KMS-11 (cell line): ENCODE measurements around the gene MYO16.

Source experiments
- H2AFZ ChIP-seq: fragments of 200-600 bp; sonication (generic); 2 replicates; pipeline ENCODE4 v1.6.1; 2016; ENCODE audit warnings: antibody characterized with exemption, mixed run types, low read depth
- H3K27ac ChIP-seq: fragments of 200-600 bp; sonication (generic); 2 replicates; pipeline ENCODE4 v1.6.1; 2016; ENCODE audit warnings: mild to moderate bottlenecking, mixed run types
- H3K27me3 ChIP-seq: fragments of 200-600 bp; sonication (generic); 2 replicates; pipeline ENCODE4 v1.6.1; 2017; ENCODE audit warnings: mild to moderate bottlenecking, low read depth, mixed run types, moderate library complexity; ENCODE audit not compliant: insufficient read depth
- H3K36me3 ChIP-seq: fragments of 200-600 bp; sonication (generic); 2 replicates; pipeline ENCODE4 v1.6.1; 2017; ENCODE audit warnings: mild to moderate bottlenecking, mixed run types; ENCODE audit not compliant: insufficient read depth
- H3K4me1 ChIP-seq: fragments of 200-600 bp; sonication (generic); 2 replicates; pipeline ENCODE4 v1.6.1; 2016; ENCODE audit warnings: mild to moderate bottlenecking, low read depth, mixed run types; ENCODE audit not compliant: poor library complexity, severe bottlenecking
- H3K4me2 ChIP-seq: fragments of 200-600 bp; sonication (generic); 2 replicates; pipeline ENCODE4 v1.7.0; 2016; ENCODE audit warnings: mild to moderate bottlenecking, mixed run types
- H3K4me3 ChIP-seq: fragments of 200-600 bp; sonication (generic); IDR thresholded peaks from 2 replicates; pipeline ENCODE4 v1.6.1; 2017; ENCODE audit warnings: low read depth, low read length, mixed read lengths; ENCODE audit not compliant: insufficient read depth
- H3K79me2 ChIP-seq: fragments of 200-600 bp; sonication (generic); 2 replicates; pipeline ENCODE4 v1.6.1; 2016; ENCODE audit warnings: low read depth, mixed run types; ENCODE audit not compliant: insufficient read depth
- H3K9ac ChIP-seq: fragments of 200-600 bp; sonication (generic); 2 replicates; pipeline ENCODE4 v1.6.1; 2016; ENCODE audit warnings: mild to moderate bottlenecking, mixed run types
- H4K20me1 ChIP-seq: fragments of 200-600 bp; sonication (generic); 2 replicates; pipeline ENCODE4 v1.6.1; 2016; ENCODE audit warnings: mild to moderate bottlenecking, mixed run types; ENCODE audit not compliant: insufficient read depth
- TF ChIP-seq, protein P1 (sequence below): fragments of 200-600 bp; sonication (generic); conservative IDR thresholded peaks from 2 replicates; pipeline ENCODE4 v1.6.1; 2017; ENCODE audit warnings: low read depth, mild to moderate bottlenecking, antibody characterized with exemption, low read length, moderate library complexity, mixed read lengths

MYO16 gene

GRCh38 chr13:108624979-108625378 lies 4.4 kb upstream of the MYO16 start:
- H3K4me2 ChIP-seq, result no peak overlapping the region
- H3K79me2 ChIP-seq, result no peaks in the 10 kb centered on the region
- TF ChIP-seq, protein P1, sequence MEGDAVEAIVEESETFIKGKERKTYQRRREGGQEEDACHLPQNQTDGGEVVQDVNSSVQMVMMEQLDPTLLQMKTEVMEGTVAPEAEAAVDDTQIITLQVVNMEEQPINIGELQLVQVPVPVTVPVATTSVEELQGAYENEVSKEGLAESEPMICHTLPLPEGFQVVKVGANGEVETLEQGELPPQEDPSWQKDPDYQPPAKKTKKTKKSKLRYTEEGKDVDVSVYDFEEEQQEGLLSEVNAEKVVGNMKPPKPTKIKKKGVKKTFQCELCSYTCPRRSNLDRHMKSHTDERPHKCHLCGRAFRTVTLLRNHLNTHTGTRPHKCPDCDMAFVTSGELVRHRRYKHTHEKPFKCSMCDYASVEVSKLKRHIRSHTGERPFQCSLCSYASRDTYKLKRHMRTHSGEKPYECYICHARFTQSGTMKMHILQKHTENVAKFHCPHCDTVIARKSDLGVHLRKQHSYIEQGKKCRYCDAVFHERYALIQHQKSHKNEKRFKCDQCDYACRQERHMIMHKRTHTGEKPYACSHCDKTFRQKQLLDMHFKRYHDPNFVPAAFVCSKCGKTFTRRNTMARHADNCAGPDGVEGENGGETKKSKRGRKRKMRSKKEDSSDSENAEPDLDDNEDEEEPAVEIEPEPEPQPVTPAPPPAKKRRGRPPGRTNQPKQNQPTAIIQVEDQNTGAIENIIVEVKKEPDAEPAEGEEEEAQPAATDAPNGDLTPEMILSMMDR, result no peak
- H3K36me3 ChIP-seq, result no peaks in the 10 kb centered on the region
- no peaks in the 10 kb centered on the region for H4K20me1 ChIP-seq
- no peak overlapping the region for H3K9ac ChIP-seq
- H3K27ac ChIP-seq, result no peak overlapping the region
- no peaks in the 10 kb centered on the region for H3K4me1 ChIP-seq
- H2AFZ ChIP-seq, result no peak overlapping the region
- no peaks in the 10 kb centered on the region for H3K27me3 ChIP-seq
- H3K4me3 ChIP-seq, result no peak overlapping the region

DNA sequence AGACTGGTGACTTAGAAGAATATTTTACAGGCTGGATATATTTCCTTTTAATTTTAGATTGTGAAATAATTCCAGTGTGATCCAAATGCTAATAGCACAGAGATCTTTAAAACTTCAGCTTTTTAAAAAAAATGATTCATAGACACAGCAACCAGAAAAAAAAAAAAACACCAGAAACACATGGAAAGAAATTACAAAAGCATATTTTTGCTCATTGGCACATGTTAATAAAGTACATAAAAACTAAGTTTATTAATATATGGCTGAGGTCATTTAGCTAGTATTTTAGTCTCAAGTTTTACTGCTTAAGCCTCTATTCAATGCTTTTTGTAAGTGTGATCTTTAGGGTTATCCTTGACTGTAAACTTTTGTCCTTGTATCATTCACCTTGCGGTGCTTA lies 577 bp downstream of the MYO16 start:
- no peak overlapping the region for H3K27ac ChIP-seq
- H4K20me1 ChIP-seq, result no peaks in the 10 kb centered on the region
- TF ChIP-seq, protein P1, result no peak
- H3K27me3 ChIP-seq, result no peaks in the 10 kb centered on the region
- no peaks in the 10 kb centered on the region for H3K36me3 ChIP-seq
- no peak overlapping the region for H3K4me3 ChIP-seq
- no peaks in the 10 kb centered on the region for H3K4me1 ChIP-seq
- no peaks in the 10 kb centered on the region for H3K79me2 ChIP-seq
- H3K4me2 ChIP-seq, result no peak overlapping the region
- H2AFZ ChIP-seq, result no peak overlapping the region
- no peak overlapping the region for H3K9ac ChIP-seq

GRCh38 chr13:108632649-108633167 lies 3.3 kb downstream of the MYO16 start:
- Histone ChIP-seq H3K79me2 (no peaks in the 10 kb centered on the region), H3K4me3 (no peak overlapping the region), H2AFZ (no peak overlapping the region), H4K20me1 (no peaks in the 10 kb centered on the region), H3K36me3 (no peaks in the 10 kb centered on the region), H3K27ac (no peak overlapping the region), H3K4me2 (no peak overlapping the region), H3K9ac (no peak overlapping the region), H3K27me3 (no peaks in the 10 kb centered on the region), H3K4me1 (no peaks in the 10 kb centered on the region)
- TF ChIP-seq, protein P1, result no peak

- Histone ChIP-seq H3K4me2 (no peak overlapping the region), H3K4me3 (no peak overlapping the region), H3K36me3 (no peaks in the 10 kb centered on the region), H2AFZ (no peak overlapping the region), H4K20me1 (no peaks in the 10 kb centered on the region), H3K27me3 (no peaks in the 10 kb centered on the region), H3K4me1 (no peaks in the 10 kb centered on the region), H3K27ac (no peak overlapping the region), H3K79me2 (no peaks in the 10 kb centered on the region), H3K9ac (no peak overlapping the region)
- TF ChIP-seq, protein P1, result no peak
These were observed 9.5 kb downstream of the MYO16 start for GRCh38 chr13:108638901-108639300.
